MM.1S (cell line): ENCODE results near the gene TP53.

Source experiments
- DNase-seq: peaks from one replicate; pipeline ENCODE4 v3.0.0-alpha.2; 2015
- H2AFZ ChIP-seq: fragments of 300-600 bp; sonication (generic); 2 replicates; pipeline ENCODE4 v1.6.0; 2016; ENCODE audit warnings: antibody characterized with exemption, low read length
- H3F3A ChIP-seq: fragments of 300-600 bp; sonication (generic); 2 replicates; pipeline ENCODE4 v1.6.1; 2016; ENCODE audit warnings: mild to moderate bottlenecking, antibody characterized with exemption, low read length, moderate library complexity, mixed read lengths; ENCODE audit not compliant: insufficient read depth
- H3K27ac ChIP-seq: fragments of 300-600 bp; sonication (generic); 2 replicates; pipeline ENCODE4 v1.5.1; 2016; ENCODE audit warnings: mild to moderate bottlenecking, low read length
- H3K27me3 ChIP-seq: fragments of 300-600 bp; sonication (generic); replicated peaks from 2 replicates; pipeline ENCODE4 v1.6.0; 2016; ENCODE audit warnings: low read length; ENCODE audit not compliant: insufficient read depth
- H3K36me3 ChIP-seq: fragments of 300-600 bp; sonication (generic); replicated peaks from 2 replicates; pipeline ENCODE4 v1.6.1; 2016; ENCODE audit warnings: mild to moderate bottlenecking, low read length, mixed read lengths; ENCODE audit not compliant: insufficient read depth
- H3K4me1 ChIP-seq: fragments of 300-600 bp; sonication (generic); 2 replicates; pipeline ENCODE4 v1.6.1; 2016; ENCODE audit warnings: low read length, mixed read lengths
- H3K4me2 ChIP-seq: fragments of 300-600 bp; sonication (generic); 2 replicates; pipeline ENCODE4 v1.6.0; 2016; ENCODE audit warnings: low read depth, low read length
- H3K4me3 ChIP-seq: fragments of 300-600 bp; sonication (generic); 2 replicates; pipeline ENCODE4 v1.5.1; 2016; ENCODE audit warnings: low read length, mixed read lengths
- H3K79me2 ChIP-seq: fragments of 300-600 bp; sonication (generic); 2 replicates; pipeline ENCODE4 v1.6.1; 2016; ENCODE audit warnings: mixed run types, low read length, mixed read lengths
- H3K9ac ChIP-seq: fragments of 300-600 bp; sonication (generic); 2 replicates; pipeline ENCODE4 v1.6.1; 2016; ENCODE audit warnings: low read length, mixed read lengths
- H3K9me2 ChIP-seq: fragments of 300-600 bp; sonication (generic); replicated peaks from 2 replicates; pipeline ENCODE4 v1.6.1; 2016; ENCODE audit warnings: mild to moderate bottlenecking, low read length, mixed read lengths; ENCODE audit not compliant: insufficient read depth
- H3K9me3 ChIP-seq: fragments of 300-600 bp; sonication (generic); replicated peaks from 2 replicates; pipeline ENCODE4 v1.6.1; 2016; ENCODE audit warnings: mild to moderate bottlenecking, low read length, mixed read lengths; ENCODE audit not compliant: insufficient read depth
- H4K20me1 ChIP-seq: fragments of 300-600 bp; sonication (generic); 2 replicates; pipeline ENCODE4 v1.6.1; 2016; ENCODE audit warnings: mild to moderate bottlenecking, low read length, moderate library complexity, mixed read lengths; ENCODE audit not compliant: insufficient read depth
- CTCF ChIP-seq: fragments of 300-600 bp; sonication (generic); IDR thresholded peaks from 2 replicates; pipeline ENCODE4 v1.5.1; 2016; ENCODE audit warnings: antibody characterized with exemption, low read length, mixed read lengths
- EZH2 ChIP-seq: fragments of 300-600 bp; sonication (generic); optimal IDR thresholded peaks from 2 replicates; pipeline ENCODE3; 2017; ENCODE audit warnings: low read depth, mild to moderate bottlenecking, antibody characterized with exemption, low read length, mixed read lengths
- EZH2phosphoT487 ChIP-seq: fragments of 300-600 bp; sonication (generic); IDR thresholded peaks from 2 replicates; pipeline ENCODE4 v1.6.1; 2018; ENCODE audit warnings: antibody characterized with exemption, low read length

TP53 gene

GRCh38 chr17:7727886-7728285 is 40.6 kb upstream of the TP53 start:
- no peak for DNase-seq
- H4K20me1 ChIP-seq: no peaks in the 10 kb centered on the region
- no peaks in the 10 kb centered on the region for H3K4me1 ChIP-seq
- no peak overlapping the region for H3K9ac ChIP-seq
- H3K79me2 ChIP-seq: no peaks in the 10 kb centered on the region
- H3K36me3 ChIP-seq: no peaks in the 10 kb centered on the region
- no peak overlapping the region for H2AFZ ChIP-seq
- no peak for TF ChIP-seq EZH2
- TF ChIP-seq EZH2phosphoT487: no peak
- TF ChIP-seq CTCF: no peak
- peaks cover 64% of the 10 kb centered on the region for H3K27me3 ChIP-seq
- no peaks in the 10 kb centered on the region for H3K9me2 ChIP-seq
- no peak overlapping the region for H3K27ac ChIP-seq
- H3K4me2 ChIP-seq: no peak overlapping the region
- no peaks in the 10 kb centered on the region for H3K9me3 ChIP-seq
- H3K4me3 ChIP-seq: no peak overlapping the region
- no peaks in the 10 kb centered on the region; the same call in 1 of the 2 replicates for H3F3A ChIP-seq

GRCh38 chr17:7721612-7722011 is 34.3 kb upstream of the TP53 start:
- Histone ChIP-seq H4K20me1 (no peaks in the 10 kb centered on the region), H3K27ac (no peak overlapping the region), H3K4me3 (no peak overlapping the region), H3K36me3 (no peaks in the 10 kb centered on the region), H3F3A (no peaks in the 10 kb centered on the region), H2AFZ (no peak overlapping the region), H3K27me3 (peaks cover 87% of the 10 kb centered on the region), H3K4me1 (no peaks in the 10 kb centered on the region; the same call in 1 of the 2 replicates), H3K79me2 (no peaks in the 10 kb centered on the region), H3K4me2 (no peak overlapping the region), H3K9me3 (no peaks in the 10 kb centered on the region), H3K9me2 (no peaks in the 10 kb centered on the region), H3K9ac (no peak overlapping the region)
- DNase-seq: no peak
- no peak for TF ChIP-seq EZH2phosphoT487
- no peak for TF ChIP-seq EZH2
- TF ChIP-seq CTCF: no peak

GRCh38 chr17:7720125-7720524 is 32.8 kb upstream of the TP53 start:
- H4K20me1 ChIP-seq: no peaks in the 10 kb centered on the region
- no peak overlapping the region for H3K4me3 ChIP-seq
- no peaks in the 10 kb centered on the region for H3F3A ChIP-seq
- no peak for DNase-seq
- H3K36me3 ChIP-seq: no peaks in the 10 kb centered on the region
- H2AFZ ChIP-seq: no peak overlapping the region
- no peaks in the 10 kb centered on the region for H3K9me2 ChIP-seq
- H3K4me1 ChIP-seq: no peaks in the 10 kb centered on the region; the same call in 1 of the 2 replicates
- TF ChIP-seq CTCF: no peak
- TF ChIP-seq EZH2: no peak
- no peak for TF ChIP-seq EZH2phosphoT487
- H3K9ac ChIP-seq: no peak overlapping the region
- H3K27ac ChIP-seq: no peak overlapping the region
- H3K79me2 ChIP-seq: no peaks in the 10 kb centered on the region
- no peak overlapping the region for H3K4me2 ChIP-seq
- no peaks in the 10 kb centered on the region for H3K9me3 ChIP-seq
- peaks cover 94% of the 10 kb centered on the region for H3K27me3 ChIP-seq
